HG03439 (cell line): ENCODE results near the gene PROM1.

ENCODE experiments used
- ATAC-seq: cut with Tn5 transposase; IDR thresholded peaks from one replicate; pipeline ENCODE4 v1.9.1; 2021; ENCODE audit warnings: mild to moderate bottlenecking, moderate library complexity; ENCODE audit not compliant: unreplicated experiment

PROM1 gene

GRCh38 chr4:16029886-16030285, 53.9 kb downstream of the PROM1 start:
- no peak for ATAC-seq

DNA sequence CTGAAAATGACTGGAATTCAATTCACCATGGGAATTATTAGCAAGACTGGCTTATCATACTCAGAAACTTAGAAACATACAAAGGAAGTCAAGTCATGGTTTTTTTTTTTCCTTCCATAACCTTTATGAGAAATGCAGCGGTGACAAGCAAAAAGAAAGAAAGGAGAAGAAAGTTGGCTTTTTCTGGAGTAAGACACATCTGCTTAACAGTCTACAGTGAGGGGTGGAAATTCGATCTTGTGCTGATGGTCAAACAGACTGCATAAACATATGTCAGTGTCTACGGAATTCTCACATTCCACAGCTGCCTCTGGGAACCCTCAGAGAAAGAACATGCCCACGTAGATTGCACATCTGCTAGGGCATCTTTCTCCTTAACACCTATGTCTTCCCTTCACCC, 54.6 kb downstream of the PROM1 start:
- no peak for ATAC-seq

DNA sequence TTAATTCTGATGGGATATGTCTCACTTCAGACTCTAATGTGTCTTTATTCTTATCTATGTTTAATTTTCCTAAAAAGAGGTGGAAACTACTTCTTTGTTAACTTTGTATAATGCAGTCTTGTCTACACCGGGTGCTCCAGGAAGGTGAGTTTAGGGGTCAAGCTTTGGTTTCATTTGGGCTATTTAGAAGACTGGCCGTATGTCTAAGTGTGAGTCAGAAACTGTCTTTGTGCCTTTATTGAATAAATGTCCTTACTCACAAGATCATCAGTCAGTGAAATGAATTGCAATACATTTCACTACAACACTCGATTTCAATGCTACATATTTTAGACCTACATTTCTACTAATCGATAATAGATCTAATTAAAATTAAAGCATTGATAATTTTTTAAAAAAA, 56.2 kb downstream of the PROM1 start:
- ATAC-seq = no peak

DNA sequence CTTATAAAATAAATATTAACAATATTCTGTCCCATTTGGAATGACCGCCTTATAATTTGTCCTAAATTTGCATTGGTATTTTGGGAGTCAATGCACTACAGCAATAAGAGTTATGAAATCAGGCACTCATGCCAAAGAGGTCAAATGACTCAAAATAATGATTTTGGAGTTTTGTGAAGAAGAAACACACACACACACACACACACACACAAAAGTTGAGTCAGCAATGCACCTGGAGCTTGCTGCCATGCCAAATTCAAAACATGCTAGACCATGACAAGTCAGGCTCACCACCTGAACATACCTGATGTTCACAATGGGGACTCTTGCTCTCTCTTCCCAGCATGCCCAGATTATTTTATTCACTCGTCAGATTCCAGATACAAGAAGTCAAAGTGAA, 56.7 kb downstream of the PROM1 start:
- no peak for ATAC-seq

DNA sequence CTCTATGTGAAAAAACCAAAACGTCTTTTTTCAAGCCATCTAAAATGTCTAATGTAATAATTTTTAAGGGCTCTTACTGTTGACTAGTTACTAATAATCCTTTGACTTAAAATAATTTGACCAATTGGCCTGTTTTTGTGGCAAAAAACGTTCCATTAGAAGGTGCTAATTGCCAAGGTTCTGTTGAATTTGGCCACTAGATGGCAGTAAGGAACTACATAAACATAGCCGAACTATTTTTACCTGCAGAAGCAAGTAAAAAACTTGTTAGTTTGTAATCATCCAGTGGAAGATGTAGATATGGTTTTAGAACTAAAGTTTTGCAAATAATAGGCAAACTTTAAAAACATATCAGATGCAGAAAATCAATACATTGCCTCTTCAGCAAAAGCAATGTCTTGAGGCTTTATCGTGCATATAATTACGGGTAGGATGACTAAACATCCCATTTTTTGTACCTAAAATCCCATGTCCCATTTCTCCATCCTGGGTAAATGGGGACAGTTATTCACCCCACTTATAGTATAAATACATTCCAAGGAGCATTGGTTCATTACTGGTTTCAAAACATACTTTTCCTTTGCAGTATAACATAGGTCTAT, 57.6 kb downstream of the PROM1 start:
- no peak for ATAC-seq

- ATAC-seq = no peak
These were observed 58.6 kb downstream of the PROM1 start for GRCh38 chr4:16025268-16025667.

DNA sequence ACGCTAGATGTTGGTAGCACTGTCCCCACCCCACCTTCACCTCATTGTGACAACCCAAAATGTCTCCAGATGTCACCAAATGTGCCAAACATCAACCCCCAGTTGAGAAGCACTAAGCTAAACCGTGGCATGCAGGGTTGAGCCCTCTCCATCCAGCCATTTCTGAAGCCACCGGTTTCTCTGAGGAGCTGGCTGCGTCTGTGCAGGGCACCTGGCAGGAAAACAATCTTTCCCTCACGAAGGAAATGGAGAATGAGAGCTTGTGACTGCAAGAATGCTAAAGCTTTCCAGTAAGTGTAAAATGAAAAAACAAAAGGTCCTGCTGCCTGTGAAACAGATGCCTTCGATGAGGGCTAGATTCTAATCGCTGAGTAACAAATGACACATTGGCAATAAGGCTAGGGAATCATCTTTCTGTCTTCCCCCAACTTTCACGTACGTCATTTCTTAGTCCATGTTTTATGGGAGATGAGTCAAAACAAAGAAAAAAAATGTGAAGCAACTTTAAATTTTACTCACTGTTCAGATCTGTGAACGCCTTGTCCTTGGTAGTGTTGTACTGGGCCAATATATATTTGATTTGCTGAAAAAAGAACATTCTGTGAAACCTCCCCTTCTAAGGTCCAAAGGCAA, 59.9 kb downstream of the PROM1 start:
- ATAC-seq = no peak

GRCh38 chr4:16021804-16022560, 61.8 kb downstream of the PROM1 start:
- ATAC-seq = no peak

GRCh38 chr4:16019649-16020048, 64.2 kb downstream of the PROM1 start:
- ATAC-seq = no peak

DNA sequence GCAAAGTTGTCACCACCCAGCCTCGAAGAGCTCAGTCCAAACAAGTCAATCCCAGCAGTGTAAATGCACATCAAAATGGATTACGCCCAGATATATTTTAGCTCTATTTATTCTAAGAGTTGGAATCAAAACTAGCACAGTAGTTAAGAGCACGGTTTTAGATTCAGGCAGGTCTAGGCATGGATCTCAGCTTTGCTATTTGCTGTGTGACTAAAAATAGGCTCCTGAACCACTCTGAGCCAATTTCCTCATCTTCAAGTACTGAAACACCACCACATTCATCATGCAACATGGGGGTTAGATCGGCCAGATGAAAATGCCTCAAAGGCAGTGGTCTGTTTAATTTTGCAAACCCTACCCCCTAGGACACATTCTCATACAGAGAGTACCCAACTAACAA, 65.0 kb downstream of the PROM1 start:
- no peak for ATAC-seq

DNA sequence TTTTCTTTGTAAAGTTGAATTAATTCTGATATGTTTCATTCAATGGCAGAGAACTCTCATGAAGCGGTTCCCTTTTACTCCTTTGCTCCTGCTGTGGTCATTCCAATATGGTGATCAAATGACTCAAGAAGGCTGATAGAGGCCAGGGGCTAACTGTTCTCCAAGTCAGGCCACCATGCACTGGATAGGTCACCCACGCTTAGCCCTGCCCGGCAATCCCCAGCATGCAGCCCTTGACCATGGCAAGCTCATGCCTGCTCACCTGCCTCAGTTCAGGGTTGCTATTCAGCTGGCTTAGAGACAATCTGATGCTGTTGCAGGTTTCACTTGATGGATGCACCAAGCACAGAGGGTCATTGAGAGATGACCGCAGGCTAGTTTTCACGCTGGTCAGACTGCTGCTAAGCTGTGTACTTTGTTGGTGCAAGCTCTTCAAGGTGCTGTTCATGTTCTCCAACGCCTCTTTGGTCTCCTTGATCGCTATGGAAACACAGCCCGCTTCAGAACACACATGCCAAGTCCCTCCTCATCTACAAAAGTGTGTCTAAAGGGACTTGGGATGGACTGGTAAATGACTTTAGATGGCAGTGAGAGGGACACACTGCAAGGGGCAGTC, 65.7 kb downstream of the PROM1 start:
- ATAC-seq = no peak

DNA sequence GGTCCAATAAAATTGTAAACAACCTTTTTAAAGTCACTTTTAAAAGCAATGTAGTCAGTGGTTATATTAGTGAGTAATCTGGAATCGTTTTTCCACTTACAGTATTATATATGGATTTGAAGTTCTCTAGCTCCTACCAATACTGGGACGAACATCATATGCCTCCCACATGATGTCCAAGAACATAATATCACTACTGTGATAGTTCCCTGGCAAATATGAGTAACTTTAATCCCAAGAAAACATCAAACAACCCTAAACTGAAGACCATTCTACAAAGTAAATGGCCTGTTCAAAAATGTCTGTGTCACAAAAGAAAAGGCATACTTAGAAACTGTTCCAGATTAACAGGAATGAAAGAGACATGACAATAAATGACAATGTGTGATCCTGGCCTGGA, 67.3 kb downstream of the PROM1 start:
- ATAC-seq = no peak

- ATAC-seq = no peak
These were observed 72.7 kb downstream of the PROM1 start for GRCh38 chr4:16011173-16011572.

GRCh38 chr4:16009153-16009552, 74.7 kb downstream of the PROM1 start:
- ATAC-seq = no peak

GRCh38 chr4:16007471-16008095, 76.2 kb downstream of the PROM1 start:
- ATAC-seq = no peak

GRCh38 chr4:16006771-16007446, 76.9 kb downstream of the PROM1 start:
- no peak for ATAC-seq

DNA sequence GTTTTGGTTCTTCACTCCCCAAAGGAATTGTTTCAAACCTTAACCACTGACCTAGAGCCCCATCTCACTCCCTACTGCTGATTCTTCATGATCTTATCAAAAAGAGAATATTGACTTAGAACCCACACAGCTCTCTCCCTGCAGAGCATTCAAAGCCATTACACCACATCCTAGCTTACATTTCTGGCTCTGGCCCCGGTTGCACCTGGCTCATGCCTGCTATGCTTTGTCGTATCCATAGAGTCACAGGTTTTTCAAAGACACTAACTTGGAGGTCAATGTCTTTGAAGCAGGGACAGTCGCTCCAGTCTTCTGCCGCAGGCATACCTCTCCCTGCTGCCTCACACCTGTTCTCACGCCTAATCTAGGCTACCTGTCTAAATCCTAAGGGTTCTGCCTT, 78.1 kb downstream of the PROM1 start:
- no peak for ATAC-seq

- peak; percentile 81 for ATAC-seq
These were observed 82.4 kb downstream of the PROM1 start for GRCh38 chr4:16001484-16001858.

GRCh38 chr4:16000708-16001483, 82.9 kb downstream of the PROM1 start:
- ATAC-seq = no peak

GRCh38 chr4:15996773-15997172, 87.0 kb downstream of the PROM1 start:
- peak; percentile 58 for ATAC-seq
